Right kidney (tissue), 9 donors: ENCODE data around the gene PLA1A.
"Not testable (repeated sequence)": the region's sequence is repeated elsewhere in the genome, so short reads cannot be mapped to it uniquely, and the experiment has no call there.

Experiments
- DNase-seq: peaks from one replicate; pipeline ENCODE4 v3.0.0-alpha.2; 2016
- long read RNA-seq, 8 donors: transcript quantifications; one replicate each; lab custom pipeline, GENCODE V29; 2026

PLA1A gene, protein sequence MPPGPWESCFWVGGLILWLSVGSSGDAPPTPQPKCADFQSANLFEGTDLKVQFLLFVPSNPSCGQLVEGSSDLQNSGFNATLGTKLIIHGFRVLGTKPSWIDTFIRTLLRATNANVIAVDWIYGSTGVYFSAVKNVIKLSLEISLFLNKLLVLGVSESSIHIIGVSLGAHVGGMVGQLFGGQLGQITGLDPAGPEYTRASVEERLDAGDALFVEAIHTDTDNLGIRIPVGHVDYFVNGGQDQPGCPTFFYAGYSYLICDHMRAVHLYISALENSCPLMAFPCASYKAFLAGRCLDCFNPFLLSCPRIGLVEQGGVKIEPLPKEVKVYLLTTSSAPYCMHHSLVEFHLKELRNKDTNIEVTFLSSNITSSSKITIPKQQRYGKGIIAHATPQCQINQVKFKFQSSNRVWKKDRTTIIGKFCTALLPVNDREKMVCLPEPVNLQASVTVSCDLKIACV
- long read RNA-seq, donor 1, partial matches to known transcripts: 0 of 1 reads
- long read RNA-seq, donor 1, other reads (novel, unspliced or antisense): 0 of 1 reads
- long read RNA-seq, donor 2: 0 reads
- long read RNA-seq, donor 3, partial matches to known transcripts: 0 of 1 reads
- long read RNA-seq, donor 3, other reads (novel, unspliced or antisense): 0 of 1 reads
- long read RNA-seq, donor 4, partial matches to known transcripts: 0 of 1 reads
- long read RNA-seq, donor 4, other reads (novel, unspliced or antisense): 0 of 1 reads
- long read RNA-seq, donor 5, partial matches to known transcripts: 0 of 1 reads
- long read RNA-seq, donor 5, other reads (novel, unspliced or antisense): 0 of 1 reads
- long read RNA-seq, donor 6: 0 reads
- long read RNA-seq, donor 7: 0 reads
- long read RNA-seq, donor 8: 0 reads

DNA sequence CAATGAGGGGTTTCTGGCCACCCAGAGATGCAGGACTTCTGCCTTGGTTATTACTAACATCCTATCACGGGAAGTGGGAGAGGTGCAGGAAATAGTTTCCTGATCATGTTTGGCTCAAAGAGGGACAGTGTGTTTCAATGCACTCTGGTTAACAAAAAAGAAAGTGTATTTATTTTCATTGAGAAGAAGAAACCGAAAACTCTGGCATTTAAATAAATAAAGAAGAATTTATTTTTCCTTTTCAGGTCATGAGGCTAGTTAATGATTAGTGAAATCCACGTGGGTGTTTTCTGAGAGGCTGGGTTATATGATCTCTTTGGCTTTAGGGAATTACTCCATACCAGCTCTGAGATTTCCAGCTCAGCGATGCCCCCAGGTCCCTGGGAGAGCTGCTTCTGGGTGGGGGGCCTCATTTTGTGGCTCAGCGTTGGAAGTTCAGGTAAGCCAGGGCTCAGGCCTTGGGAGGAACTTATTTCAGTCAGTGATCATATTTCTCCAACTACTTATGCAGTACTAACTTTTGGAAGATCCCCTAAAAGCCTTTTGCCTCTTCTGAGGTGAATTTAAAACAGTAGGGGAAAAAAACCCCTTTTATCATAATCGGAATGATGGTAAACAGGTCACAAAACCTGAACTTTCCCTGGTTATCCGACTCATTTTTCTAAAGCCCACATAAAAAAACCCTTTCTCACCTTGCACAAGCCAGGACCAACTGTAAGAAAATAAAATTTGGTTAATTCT lies at the start of gene PLA1A:
TSS of gene PLA1A (plus strand) at position 338 of the 741 bp plus-strand sequence. CDS start at position 367, 29 bp downstream.
- DNase-seq: no peak

DNA sequence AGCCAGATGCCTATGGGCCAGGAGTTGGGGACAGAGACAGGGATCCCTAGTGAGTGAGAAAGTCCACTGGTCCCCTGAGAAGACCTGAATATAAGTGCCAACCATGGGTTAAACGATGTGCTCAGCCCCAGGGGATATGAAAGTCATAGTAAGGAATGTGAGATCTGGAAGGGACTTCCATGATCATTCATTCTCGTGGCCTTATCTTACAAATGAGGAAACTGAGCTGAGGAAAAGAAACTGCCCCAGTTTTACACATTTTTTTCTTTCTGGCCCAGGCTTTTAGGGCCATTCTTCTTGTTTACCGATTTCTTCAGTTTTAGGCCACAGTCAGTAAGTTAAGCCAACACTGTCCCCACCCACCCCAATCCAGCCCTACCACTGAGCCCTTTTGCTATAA lies 49.3 kb upstream of the PLA1A start:
- no peak for DNase-seq

DNA sequence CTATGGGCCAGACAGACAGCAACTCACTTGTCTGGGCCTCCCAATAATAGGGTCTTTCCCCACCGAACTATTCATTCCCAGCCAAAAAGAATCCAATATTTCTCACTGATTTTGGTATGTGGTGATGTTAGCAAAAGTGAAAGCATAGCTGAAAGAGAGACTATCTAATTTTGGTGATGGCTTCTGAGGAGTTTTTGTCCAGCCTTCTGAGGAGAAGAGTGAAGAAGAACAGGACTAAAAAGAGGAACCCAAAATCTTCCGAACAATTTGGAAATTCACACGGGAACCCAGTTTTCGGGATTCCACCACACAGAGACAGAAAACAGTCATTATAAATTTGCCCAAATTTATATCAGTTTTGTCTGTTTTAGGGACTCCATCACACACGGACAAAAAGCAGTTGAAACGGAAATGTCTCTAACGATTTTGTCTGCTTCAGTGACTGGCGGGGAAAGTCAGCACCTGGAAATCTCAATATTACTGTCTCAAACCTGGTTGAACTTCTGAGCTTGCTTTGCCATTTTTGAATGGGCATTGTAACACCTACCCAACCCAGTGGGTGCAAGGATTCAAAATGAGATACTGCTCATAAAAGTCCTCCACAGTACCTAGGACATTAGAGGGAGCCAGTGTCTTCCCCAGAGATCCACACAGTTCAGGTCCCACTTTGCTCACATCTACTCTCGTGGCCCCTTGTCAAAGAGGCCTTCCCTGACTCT lies 47.3 kb upstream of the PLA1A start:
- DNase-seq: no peak

DNA sequence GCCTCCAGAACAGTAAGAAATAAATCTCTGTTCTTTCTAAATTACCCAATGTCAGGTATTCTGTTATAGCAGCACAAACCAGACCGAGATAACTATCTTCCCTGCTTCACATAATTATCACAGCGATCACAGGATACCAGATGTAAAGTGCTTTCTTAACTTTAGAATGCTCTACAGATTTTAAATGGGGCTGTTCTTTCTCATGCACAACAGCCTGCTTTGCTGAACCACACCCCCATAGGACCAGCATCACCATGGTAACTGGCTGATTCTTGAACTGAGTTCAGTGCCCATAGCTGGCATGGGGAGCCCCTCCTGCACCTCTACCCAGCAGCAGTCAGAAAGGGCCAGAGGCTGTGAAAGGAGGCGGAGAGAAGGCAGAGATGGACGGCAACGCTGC lies 46.1 kb upstream of the PLA1A start:
- DNase-seq: no peak

DNA sequence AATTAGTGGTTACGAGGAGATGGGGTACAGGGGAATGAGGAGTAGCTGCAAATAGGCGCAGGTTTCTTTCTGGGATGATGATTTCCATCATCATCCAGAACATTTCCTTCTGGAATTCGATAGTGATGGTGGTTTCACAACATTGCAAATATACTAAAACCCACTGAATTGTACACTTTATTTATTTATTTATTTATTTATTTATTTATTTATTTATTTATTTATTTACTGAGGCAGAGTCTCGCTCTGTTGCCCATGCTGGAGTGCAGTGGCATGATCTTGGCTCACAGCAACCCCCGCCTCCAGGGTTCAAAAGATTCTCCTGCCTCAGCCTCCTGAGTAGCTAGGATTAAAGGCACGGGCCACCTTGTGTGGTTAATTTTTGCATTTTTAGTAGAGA lies 44.8 kb upstream of the PLA1A start:
- not testable (repeated sequence) for DNase-seq

DNA sequence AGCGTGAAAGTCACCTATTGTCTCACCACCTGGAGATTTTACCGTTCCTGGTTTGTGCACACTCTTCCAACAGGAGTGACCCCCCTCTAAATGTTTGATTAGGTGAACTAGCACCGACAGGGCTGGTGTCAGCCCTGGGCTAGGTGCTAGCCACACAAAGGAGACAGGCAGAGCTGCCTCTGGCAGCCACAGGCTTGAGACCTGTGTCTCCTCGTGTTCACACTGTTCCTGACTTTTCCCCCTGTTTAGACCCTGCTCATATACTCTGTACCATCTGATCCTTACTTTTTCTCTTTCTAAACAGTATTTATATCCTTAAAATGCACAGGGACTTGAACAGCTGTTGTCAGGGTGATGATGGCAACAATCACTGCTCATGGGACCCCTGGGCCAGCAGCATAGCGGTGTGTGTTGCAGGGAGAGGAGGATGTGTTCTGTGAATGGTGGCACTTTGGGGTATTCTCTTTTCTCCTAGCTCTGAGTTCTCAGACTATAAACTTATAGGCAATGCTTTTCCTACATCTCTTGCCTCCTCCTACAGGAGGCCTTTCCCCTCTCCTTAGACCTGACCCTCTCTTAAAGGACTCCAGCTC lies 43.8 kb upstream of the PLA1A start:
- no peak for DNase-seq

DNA sequence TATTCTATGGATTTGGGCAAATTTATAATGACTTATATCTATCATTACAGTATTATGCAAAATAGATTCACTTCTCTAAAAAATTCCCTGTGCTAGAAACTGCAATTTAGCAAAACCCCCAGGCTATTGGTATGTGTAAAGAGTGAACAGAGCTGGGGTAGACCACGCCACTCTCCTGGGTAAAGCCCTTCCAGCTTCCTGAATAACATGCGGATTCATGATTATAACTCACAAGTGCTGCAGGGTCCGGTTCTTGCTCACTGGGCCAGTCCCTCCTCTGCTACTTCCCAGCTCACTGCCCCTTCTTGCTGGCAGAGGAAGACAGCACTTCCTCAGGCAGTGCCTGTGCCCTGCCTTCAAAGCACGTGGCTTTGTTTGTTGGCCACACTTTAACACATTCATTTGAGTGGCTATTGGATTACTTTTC lies 42.4 kb upstream of the PLA1A start:
- DNase-seq: no peak

DNA sequence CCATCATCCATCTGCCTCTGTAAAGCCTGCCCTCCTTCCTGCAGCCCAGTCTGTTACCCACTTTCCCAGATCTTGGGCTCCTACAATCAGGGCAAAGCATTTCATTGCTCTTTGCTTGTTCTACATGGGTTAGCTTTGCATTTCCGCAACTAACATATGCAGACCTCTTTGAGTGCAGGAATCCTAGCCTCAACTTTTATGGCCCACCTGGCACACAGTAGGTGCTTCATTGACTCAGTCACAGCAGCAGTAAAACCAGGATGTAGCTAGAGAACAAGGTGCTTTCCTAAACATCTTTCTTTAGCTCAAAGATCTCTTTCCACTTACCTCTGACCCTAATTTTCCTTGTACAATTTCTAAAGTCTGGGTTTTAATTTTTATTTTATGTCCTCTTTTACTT lies 41.8 kb upstream of the PLA1A start:
- DNase-seq: no peak

DNA sequence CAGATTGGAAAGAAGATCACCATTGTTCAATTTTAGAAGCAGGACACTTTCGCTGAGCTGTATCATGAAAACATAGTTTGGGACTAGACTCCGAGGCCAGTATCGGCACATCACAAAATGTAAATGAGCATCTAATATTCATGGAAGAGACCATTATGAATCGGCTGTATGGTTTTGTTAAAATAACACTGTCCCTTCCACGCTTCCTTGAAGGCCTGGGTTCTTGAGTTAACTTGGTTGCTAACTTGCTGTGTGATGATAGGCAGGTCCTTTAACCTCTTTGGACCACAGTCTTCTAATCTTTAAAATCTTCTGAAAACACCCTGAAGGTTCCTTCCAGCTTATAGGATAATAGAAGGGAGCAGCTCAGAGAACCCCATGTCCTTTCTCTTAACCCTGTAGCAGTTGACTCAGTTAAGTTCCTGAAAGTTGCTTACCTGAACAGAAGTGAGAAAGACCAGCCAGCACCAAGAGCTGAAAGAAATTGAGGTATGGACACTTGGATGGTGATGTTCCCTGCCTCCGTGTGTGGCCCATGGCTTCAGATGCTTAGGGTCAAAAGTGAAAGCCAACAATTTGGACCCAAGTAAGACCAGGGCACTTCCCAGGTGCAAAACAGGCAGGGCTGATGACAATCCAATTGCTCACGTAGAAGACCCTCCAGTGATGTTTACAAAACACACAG lies 40.4 kb upstream of the PLA1A start:
- DNase-seq: no peak

DNA sequence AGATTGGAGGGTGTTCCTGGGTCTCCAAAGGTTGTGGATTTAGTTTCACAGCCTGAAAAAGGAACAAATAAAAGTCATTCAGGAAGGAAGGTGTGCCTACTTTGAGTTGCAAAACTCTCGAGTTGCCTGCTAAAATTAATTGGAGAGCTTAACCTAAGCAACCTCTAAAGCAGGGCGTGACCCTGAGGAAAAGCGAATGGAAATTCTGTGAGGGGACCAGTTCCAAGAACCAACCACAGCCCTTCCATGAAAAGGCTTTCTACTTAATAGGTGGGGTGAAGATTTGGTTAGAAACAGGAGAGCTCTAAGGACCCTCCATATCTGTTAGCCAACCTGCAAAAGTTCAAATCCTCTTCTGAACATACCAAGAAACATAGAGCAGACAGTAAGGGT lies 39.8 kb upstream of the PLA1A start:
- DNase-seq: no peak

DNA sequence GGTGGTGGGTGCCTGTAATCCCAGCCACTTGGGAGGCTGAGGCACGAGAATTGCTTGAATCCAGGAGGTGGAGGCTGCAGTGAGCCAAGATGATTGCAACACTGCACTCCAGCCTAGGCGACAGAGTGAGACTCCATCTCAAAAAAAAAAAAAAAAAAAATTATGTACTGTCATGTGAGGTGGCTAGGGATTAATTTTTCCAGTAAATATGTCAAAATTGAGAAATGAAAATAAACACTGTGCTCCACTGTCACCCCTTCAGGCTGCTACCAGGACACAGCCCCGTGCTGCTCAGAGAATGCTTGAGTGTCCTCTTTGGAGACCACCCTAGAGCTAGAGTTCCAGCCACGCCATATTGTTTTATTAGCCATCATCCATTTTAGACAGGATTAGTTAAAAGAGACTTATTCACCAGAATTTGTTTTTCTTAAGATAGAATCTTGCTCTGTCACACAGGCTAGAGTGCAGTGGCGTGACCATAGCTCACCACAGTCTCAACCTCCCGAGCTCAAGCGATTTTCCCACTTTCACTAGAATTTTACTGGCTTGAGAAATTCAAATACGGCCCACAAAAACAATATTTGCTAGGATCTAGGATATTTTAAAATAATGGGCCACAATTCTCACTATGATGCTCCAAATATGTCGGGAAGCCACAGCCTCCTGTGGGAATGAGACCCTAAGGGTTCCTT lies 38.9 kb upstream of the PLA1A start:
- DNase-seq: no peak

DNA sequence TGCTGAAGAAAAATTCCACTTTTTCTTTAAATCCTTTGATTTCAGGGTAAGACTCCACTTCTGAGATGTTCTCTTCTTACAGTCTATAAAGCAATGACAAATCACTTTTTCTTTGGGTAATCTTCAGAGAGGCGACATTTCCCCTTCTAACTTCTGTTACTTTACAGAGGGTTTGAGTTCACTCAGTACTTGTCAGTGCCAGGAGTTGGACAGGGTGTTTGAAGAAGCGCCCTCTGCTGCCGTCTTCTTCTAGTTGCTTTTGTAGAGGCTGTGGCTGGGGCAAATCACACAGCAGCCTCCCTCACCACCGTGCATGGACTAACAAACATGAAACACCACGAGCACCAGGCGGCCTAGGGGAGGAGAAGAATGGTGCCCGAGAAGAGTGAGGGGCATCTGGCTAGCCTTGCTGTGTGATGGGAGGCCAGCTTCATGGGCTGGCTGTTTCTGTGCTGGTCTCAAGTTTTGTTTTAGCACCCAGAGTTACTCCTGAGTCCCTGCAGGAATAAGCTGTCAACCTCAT lies 38.2 kb upstream of the PLA1A start, which contains the start of gene CD80:
TSS of gene CD80 (minus strand) at position 174 of the 523 bp plus-strand sequence. CDS start 1,886 bp downstream, outside the sequence.
- no peak for DNase-seq

DNA sequence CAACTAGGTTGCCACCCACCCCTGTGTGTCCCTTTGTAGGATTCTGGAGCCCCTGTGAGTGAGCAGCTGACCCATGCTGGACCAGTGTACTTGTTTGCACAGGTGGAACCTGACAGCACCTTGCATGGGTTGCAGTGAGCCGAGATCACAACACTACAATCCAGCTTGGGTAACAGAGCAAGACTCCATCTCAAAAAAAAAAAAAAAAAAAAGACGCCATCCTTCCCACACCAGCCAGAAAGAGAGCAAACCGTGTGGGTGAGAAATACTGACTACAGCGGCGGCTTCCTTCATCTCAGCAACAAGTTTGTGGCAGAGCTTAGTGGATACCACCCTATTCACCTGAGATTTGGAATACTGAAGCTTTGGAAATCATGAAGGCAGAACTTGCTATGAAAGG lies 37.5 kb upstream of the PLA1A start:
- DNase-seq: no peak

DNA sequence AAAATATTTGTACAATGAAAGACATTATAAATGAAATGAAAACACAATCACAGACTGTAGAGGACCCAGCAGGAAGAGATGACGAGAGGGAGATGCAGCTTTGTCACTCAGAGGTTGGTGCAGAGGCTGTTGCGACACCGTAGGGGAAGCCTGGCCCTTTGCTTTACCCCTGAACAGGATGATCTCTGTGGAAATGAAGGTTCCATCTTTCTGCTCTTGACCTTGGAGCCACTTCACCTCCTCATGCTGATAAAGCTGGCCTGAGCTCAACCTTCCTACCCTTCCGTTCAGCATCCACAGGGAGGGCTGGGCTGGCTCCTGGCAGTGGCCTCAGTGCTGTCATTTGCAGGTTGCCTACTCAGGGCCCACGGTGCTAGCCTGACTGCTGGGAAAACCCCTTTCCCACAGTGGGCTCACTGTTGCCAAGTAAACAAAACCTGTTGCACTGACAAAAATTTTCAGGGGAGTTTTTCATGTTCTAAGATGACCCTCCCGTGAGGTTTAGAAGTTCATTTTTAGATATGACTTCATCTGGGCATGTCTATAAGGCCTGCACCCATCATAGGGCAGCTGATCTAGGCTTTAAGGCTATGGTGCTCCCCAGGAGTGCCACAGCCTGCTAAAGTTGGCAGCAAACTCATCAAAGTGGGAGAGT lies 35.3 kb upstream of the PLA1A start:
- no peak for DNase-seq

DNA sequence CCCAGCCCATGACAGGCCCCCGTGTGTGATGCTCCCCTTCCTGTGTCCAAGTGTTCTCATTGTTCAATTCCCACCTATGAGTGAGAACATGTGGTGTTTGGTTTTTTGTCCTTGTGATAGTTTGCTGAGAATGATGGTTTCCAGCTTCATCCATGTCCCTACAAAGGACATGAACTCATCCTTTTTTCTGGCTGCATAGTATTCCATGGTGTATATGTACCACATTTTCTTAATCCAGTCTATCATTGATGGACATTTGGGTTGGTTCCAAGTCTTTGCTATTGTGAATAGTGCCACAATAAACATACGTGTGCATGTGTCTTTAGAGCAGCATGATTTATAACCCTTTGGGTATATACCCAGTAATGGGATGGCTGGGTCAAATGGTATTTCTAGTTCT lies 34.4 kb upstream of the PLA1A start:
- not testable (repeated sequence) for DNase-seq

DNA sequence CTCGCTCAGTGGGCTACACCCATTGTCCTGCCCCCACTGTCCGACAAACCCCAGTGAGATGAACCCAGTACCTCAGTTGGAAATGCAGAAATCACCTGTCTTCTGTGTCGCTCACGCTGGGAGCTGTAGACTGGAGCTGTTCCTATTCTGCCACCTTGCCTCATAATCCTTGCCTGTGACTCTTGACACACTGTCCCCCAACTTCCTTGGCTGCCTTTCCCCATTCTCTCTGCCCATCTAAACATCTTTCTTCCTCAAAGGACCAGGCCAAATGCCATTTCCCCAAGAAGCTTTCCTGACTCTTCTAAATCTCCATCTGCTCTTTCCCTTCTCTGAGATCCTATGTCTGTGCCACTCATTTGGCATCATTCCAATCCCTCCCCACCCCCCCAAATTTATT lies 28.5 kb upstream of the PLA1A start:
- no peak for DNase-seq

DNA sequence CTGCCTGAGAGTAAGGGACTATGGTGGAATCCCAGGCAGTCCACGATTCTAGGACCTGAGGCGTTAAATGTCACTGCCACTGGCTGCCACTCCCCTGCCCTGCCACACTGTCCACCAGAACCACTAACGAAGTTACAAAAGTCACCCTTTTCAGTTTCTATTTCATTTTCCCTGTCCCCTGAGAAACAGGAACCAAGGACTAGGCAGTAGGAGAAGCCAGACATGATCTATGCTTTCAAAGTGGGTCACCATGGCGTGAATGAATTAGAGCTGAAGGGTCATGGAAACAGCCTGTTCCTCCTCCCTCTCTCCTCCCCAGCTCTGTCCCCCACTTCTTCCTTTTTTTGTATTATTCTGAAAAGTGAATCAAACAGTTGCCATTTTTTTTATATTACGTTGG lies 27.5 kb upstream of the PLA1A start:
- DNase-seq: no peak

DNA sequence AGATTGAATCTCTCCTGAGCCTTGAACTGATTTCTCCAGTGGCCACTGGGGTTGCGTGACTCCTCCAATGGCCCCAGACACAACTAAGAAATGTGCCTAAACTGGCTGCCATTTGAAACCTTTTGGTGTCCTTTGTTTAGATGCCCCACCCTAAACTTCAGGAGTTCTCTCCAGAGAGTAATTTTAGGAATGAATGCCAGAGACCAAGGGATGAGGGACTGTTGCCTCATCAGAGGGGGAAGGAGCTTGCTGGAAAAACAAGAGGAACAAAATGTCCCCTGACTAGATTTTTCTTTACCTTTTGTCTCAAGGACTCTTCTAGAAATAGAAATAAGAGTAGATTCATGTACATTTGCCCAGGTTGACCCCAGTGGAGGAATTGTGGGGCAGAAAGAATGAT lies 26.5 kb upstream of the PLA1A start:
- DNase-seq: no peak

DNA sequence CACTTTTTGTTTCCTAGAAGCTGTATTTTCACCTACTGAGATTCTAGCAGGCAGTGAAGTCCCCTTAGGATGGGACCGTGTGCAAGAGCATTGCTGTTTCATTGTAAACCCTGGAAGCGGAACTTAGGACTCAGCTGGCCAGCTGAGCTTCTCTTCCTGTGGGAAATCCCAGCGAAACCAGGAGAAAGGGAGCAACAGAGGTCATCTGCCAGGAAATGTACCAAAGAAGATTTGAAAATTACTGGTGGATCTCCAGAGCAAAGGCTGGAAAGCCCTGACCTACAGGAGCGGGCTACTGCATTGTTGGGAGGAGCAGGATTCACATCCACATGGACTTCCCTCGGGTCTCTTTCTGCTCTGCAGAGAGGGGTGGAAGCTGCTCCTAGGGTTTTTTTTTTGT lies 26.0 kb upstream of the PLA1A start:
- DNase-seq: no peak

DNA sequence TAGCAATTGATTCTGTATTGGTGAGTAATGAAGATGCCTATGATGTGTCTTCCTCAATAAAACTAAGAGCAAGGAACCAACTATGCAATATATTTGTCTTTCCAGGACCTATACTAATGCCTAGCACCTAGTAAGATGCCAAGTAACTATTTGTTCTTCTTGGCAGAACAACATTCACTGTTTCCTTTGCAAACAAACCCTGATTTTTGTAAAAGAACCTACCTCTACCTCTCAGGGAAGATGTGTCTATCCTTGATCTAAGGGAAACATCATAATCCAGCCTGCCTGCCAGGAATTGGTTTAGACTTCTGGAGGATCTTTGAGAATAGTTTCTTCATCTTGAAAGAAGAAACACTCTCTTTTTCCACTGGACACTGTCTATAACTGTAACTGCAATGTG lies 22.2 kb upstream of the PLA1A start:
- DNase-seq: no peak
